ENCODE results near the gene RAB38. TPM values are rescaled to one million over a fixed set of nuclear protein-coding genes. Genes with fewer than 3 reads are reported as not detected.

The RAB38 gene
- total RNA-seq, 1 experiment from 2014 or later, result 13.3 TPM

DNA sequence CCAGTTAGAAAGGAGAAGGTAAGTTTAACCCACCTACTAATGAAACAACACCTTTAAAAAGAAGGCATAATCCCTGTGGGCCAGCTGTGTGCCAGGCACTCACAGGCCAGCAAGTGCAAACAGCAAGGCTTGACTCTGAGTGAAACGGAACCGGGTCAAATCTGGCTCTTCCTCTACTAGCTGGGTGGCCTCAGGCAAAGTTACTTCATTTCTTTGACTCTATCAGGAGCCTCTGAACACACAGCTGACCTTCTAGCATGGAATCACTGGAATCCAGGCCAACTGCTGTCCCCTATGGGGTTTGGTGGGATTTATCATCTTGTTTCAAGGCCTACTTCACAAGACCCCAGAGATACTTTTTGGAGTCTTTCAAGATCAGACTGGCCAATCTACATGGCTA is 3.3 kb downstream of the RAB38 start (continued):
- TF ChIP-seq, protein P1, sequence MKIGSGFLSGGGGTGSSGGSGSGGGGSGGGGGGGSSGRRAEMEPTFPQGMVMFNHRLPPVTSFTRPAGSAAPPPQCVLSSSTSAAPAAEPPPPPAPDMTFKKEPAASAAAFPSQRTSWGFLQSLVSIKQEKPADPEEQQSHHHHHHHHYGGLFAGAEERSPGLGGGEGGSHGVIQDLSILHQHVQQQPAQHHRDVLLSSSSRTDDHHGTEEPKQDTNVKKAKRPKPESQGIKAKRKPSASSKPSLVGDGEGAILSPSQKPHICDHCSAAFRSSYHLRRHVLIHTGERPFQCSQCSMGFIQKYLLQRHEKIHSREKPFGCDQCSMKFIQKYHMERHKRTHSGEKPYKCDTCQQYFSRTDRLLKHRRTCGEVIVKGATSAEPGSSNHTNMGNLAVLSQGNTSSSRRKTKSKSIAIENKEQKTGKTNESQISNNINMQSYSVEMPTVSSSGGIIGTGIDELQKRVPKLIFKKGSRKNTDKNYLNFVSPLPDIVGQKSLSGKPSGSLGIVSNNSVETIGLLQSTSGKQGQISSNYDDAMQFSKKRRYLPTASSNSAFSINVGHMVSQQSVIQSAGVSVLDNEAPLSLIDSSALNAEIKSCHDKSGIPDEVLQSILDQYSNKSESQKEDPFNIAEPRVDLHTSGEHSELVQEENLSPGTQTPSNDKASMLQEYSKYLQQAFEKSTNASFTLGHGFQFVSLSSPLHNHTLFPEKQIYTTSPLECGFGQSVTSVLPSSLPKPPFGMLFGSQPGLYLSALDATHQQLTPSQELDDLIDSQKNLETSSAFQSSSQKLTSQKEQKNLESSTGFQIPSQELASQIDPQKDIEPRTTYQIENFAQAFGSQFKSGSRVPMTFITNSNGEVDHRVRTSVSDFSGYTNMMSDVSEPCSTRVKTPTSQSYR (CRISPR knock-in tag; IDR thresholded peaks at IDR 0.05), result no peak

DNA sequence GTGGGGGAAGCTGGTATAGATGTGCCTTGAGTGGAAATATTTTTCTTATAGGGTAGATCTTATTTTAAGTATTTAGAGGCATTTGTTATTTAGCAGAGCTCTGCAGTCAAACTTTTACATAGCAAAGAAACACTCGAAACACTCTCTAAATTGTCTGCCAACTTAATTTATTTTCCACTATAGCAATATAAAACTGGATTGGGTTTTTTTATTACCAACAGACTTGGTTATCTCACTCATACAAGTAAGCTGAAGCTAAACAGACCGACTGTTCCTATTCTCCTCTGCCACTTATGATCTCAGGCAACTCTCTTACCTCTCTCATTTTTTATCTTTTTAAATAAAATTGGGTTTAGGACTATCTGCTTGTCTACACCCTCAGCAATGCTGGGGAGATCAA is 4.6 kb downstream of the RAB38 start:
- ChIA-PET CTCF (no interaction called here), POLR2A (no interaction called here)
- Mint-ChIP-seq H3K9me3 (no peaks in the 10 kb centered on the region), H3K27ac (no peak overlapping the region), H3K4me3 (no peak overlapping the region), H3K4me1 (peaks cover 24% of the 10 kb centered on the region), H3K27me3 (ENCODE audit: low read depth) (no peaks in the 10 kb centered on the region), H3K36me3 (peaks cover 5% of the 10 kb centered on the region; the same call in 1 of the 2 replicates)
- DNase-seq (ENCODE audit: low spot score) (no peak), ATAC-seq (no peak)
- TF ChIP-seq, protein P2, sequence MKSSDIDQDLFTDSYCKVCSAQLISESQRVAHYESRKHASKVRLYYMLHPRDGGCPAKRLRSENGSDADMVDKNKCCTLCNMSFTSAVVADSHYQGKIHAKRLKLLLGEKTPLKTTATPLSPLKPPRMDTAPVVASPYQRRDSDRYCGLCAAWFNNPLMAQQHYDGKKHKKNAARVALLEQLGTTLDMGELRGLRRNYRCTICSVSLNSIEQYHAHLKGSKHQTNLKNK (CRISPR knock-in tag; IDR thresholded peaks at IDR 0.05), result no peak
- TF ChIP-seq ZNF138 (CRISPR knock-in tag; conservative IDR thresholded peaks at IDR 0.05) (no peak), CREM (CRISPR knock-in tag; IDR thresholded peaks at IDR 0.05) (no peak), NR3C1 (CRISPR knock-in tag; conservative IDR thresholded peaks at IDR 0.05; ENCODE audit: low read depth) (no peak), JUN (CRISPR knock-in tag; IDR thresholded peaks at IDR 0.05) (no peak), NR1H2 (CRISPR knock-in tag; IDR thresholded peaks at IDR 0.05) (no peak), NFATC4 (CRISPR knock-in tag; IDR thresholded peaks at IDR 0.05) (no peak), NR2C2 (CRISPR knock-in tag; IDR thresholded peaks at IDR 0.05) (no peak), PRRX2 (CRISPR knock-in tag; IDR thresholded peaks at IDR 0.05) (no peak), ELF4 (CRISPR knock-in tag; IDR thresholded peaks at IDR 0.05; ENCODE audit: low read depth) (no peak), ZNF263 (CRISPR knock-in tag; IDR thresholded peaks at IDR 0.05; ENCODE audit: low read depth) (no peak), TP53 (CRISPR knock-in tag; IDR thresholded peaks at IDR 0.05) (no peak)
- TF ChIP-seq, protein P3, sequence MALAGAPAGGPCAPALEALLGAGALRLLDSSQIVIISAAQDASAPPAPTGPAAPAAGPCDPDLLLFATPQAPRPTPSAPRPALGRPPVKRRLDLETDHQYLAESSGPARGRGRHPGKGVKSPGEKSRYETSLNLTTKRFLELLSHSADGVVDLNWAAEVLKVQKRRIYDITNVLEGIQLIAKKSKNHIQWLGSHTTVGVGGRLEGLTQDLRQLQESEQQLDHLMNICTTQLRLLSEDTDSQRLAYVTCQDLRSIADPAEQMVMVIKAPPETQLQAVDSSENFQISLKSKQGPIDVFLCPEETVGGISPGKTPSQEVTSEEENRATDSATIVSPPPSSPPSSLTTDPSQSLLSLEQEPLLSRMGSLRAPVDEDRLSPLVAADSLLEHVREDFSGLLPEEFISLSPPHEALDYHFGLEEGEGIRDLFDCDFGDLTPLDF (CRISPR knock-in tag; IDR thresholded peaks at IDR 0.05), result no peak
- TF ChIP-seq, protein P4, sequence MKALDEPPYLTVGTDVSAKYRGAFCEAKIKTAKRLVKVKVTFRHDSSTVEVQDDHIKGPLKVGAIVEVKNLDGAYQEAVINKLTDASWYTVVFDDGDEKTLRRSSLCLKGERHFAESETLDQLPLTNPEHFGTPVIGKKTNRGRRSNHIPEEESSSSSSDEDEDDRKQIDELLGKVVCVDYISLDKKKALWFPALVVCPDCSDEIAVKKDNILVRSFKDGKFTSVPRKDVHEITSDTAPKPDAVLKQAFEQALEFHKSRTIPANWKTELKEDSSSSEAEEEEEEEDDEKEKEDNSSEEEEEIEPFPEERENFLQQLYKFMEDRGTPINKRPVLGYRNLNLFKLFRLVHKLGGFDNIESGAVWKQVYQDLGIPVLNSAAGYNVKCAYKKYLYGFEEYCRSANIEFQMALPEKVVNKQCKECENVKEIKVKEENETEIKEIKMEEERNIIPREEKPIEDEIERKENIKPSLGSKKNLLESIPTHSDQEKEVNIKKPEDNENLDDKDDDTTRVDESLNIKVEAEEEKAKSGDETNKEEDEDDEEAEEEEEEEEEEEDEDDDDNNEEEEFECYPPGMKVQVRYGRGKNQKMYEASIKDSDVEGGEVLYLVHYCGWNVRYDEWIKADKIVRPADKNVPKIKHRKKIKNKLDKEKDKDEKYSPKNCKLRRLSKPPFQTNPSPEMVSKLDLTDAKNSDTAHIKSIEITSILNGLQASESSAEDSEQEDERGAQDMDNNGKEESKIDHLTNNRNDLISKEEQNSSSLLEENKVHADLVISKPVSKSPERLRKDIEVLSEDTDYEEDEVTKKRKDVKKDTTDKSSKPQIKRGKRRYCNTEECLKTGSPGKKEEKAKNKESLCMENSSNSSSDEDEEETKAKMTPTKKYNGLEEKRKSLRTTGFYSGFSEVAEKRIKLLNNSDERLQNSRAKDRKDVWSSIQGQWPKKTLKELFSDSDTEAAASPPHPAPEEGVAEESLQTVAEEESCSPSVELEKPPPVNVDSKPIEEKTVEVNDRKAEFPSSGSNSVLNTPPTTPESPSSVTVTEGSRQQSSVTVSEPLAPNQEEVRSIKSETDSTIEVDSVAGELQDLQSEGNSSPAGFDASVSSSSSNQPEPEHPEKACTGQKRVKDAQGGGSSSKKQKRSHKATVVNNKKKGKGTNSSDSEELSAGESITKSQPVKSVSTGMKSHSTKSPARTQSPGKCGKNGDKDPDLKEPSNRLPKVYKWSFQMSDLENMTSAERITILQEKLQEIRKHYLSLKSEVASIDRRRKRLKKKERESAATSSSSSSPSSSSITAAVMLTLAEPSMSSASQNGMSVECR (CRISPR knock-in tag; IDR thresholded peaks at IDR 0.05; ENCODE audit: borderline replicate concordance), result no peak
- TF ChIP-seq, protein P5, sequence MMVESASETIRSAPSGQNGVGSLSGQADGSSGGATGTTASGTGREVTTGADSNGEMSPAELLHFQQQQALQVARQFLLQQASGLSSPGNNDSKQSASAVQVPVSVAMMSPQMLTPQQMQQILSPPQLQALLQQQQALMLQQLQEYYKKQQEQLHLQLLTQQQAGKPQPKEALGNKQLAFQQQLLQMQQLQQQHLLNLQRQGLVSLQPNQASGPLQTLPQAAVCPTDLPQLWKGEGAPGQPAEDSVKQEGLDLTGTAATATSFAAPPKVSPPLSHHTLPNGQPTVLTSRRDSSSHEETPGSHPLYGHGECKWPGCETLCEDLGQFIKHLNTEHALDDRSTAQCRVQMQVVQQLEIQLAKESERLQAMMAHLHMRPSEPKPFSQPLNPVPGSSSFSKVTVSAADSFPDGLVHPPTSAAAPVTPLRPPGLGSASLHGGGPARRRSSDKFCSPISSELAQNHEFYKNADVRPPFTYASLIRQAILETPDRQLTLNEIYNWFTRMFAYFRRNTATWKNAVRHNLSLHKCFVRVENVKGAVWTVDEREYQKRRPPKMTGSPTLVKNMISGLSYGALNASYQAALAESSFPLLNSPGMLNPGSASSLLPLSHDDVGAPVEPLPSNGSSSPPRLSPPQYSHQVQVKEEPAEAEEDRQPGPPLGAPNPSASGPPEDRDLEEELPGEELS (CRISPR knock-in tag; IDR thresholded peaks at IDR 0.05), result no peak
- TF ChIP-seq, protein P6, sequence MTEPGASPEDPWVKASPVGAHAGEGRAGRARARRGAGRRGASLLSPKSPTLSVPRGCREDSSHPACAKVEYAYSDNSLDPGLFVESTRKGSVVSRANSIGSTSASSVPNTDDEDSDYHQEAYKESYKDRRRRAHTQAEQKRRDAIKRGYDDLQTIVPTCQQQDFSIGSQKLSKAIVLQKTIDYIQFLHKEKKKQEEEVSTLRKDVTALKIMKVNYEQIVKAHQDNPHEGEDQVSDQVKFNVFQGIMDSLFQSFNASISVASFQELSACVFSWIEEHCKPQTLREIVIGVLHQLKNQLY (CRISPR knock-in tag; IDR thresholded peaks at IDR 0.05), result no peak
- TF ChIP-seq, protein P7, sequence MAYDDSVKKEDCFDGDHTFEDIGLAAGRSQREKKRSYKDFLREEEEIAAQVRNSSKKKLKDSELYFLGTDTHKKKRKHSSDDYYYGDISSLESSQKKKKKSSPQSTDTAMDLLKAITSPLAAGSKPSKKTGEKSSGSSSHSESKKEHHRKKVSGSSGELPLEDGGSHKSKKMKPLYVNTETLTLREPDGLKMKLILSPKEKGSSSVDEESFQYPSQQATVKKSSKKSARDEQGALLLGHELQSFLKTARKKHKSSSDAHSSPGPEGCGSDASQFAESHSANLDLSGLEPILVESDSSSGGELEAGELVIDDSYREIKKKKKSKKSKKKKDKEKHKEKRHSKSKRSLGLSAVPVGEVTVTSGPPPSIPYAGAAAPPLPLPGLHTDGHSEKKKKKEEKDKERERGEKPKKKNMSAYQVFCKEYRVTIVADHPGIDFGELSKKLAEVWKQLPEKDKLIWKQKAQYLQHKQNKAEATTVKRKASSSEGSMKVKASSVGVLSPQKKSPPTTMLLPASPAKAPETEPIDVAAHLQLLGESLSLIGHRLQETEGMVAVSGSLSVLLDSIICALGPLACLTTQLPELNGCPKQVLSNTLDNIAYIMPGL (CRISPR knock-in tag; IDR thresholded peaks at IDR 0.05), result no peak

All from WTC11 (cell line).